ENCODE results near the gene RPL39L.

DNA sequence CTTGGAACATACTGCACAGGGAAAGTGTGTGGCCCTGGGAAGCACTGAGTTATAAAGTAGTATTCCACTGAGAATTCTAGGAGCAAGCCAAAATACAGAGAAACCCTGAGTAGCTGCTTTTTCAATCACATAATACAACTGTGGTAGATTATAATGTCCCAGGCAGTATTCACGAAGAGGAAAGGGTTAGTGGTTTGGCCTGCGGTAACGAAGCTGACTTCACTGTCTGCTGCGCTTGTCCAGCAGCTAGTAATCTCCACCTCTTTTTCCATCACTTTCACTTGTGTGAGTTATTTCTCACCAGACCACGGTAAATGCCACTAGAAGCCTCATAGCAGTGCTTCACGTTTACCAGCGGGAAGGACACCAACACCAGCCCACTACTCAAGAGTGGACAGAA is 34.4 kb downstream of the RPL39L start:
- TF ChIP-seq KAT8 (CRISPR knock-in tag; IDR thresholded peaks at IDR 0.05) (no peak), ZUFSP (CRISPR knock-in tag; IDR thresholded peaks at IDR 0.05; ENCODE audit: borderline replicate concordance) (no peak), YEATS2 (CRISPR knock-in tag; IDR thresholded peaks at IDR 0.05; ENCODE audit: borderline replicate concordance) (no peak), RAD21 (CRISPR knock-in tag; IDR thresholded peaks at IDR 0.05) (no peak), ZHX1 (CRISPR knock-in tag; IDR thresholded peaks at IDR 0.05; ENCODE audit: low read depth) (no peak), ZZZ3 (CRISPR knock-in tag; IDR thresholded peaks at IDR 0.05; ENCODE audit: borderline replicate concordance) (no peak), MAFK (conservative IDR thresholded peaks at IDR 0.05 in 1 of 2, IDR thresholded peaks at IDR 0.05 in 1 of 2; ENCODE audit: low read length in 2 of 2) (no peak), PLSCR1 (CRISPR knock-in tag; IDR thresholded peaks at IDR 0.05; ENCODE audit: borderline replicate concordance) (no peak), CEBPB (IDR thresholded peaks at IDR 0.05; ENCODE audit: borderline replicate concordance, low read depth, low read length) (no peak), RBAK (CRISPR knock-in tag; IDR thresholded peaks at IDR 0.05) (no peak)
- TF ChIP-seq, protein P1, sequence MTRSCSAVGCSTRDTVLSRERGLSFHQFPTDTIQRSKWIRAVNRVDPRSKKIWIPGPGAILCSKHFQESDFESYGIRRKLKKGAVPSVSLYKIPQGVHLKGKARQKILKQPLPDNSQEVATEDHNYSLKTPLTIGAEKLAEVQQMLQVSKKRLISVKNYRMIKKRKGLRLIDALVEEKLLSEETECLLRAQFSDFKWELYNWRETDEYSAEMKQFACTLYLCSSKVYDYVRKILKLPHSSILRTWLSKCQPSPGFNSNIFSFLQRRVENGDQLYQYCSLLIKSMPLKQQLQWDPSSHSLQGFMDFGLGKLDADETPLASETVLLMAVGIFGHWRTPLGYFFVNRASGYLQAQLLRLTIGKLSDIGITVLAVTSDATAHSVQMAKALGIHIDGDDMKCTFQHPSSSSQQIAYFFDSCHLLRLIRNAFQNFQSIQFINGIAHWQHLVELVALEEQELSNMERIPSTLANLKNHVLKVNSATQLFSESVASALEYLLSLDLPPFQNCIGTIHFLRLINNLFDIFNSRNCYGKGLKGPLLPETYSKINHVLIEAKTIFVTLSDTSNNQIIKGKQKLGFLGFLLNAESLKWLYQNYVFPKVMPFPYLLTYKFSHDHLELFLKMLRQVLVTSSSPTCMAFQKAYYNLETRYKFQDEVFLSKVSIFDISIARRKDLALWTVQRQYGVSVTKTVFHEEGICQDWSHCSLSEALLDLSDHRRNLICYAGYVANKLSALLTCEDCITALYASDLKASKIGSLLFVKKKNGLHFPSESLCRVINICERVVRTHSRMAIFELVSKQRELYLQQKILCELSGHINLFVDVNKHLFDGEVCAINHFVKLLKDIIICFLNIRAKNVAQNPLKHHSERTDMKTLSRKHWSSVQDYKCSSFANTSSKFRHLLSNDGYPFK (CRISPR knock-in tag; IDR thresholded peaks at IDR 0.05; ENCODE audit: borderline replicate concordance): no peak
- TF ChIP-seq, protein P2, sequence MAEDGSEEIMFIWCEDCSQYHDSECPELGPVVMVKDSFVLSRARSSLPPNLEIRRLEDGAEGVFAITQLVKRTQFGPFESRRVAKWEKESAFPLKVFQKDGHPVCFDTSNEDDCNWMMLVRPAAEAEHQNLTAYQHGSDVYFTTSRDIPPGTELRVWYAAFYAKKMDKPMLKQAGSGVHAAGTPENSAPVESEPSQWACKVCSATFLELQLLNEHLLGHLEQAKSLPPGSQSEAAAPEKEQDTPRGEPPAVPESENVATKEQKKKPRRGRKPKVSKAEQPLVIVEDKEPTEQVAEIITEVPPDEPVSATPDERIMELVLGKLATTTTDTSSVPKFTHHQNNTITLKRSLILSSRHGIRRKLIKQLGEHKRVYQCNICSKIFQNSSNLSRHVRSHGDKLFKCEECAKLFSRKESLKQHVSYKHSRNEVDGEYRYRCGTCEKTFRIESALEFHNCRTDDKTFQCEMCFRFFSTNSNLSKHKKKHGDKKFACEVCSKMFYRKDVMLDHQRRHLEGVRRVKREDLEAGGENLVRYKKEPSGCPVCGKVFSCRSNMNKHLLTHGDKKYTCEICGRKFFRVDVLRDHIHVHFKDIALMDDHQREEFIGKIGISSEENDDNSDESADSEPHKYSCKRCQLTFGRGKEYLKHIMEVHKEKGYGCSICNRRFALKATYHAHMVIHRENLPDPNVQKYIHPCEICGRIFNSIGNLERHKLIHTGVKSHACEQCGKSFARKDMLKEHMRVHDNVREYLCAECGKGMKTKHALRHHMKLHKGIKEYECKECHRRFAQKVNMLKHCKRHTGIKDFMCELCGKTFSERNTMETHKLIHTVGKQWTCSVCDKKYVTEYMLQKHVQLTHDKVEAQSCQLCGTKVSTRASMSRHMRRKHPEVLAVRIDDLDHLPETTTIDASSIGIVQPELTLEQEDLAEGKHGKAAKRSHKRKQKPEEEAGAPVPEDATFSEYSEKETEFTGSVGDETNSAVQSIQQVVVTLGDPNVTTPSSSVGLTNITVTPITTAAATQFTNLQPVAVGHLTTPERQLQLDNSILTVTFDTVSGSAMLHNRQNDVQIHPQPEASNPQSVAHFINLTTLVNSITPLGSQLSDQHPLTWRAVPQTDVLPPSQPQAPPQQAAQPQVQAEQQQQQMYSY (CRISPR knock-in tag; IDR thresholded peaks at IDR 0.05): no peak

Measured in HepG2 (cell line).